Ascending aorta (tissue), 2 donors: Measurements from ENCODE around the gene EFNA2. TPM values are rescaled to one million over a fixed set of nuclear protein-coding genes. Genes with fewer than 3 reads are reported as not detected.

Experiments
- DNase-seq, 2 donors: peaks; one replicate each; pipeline ENCODE4 v3.0.0-alpha.2; 2019; ENCODE audit warnings: low spot score in 2 of 2
- H3K27ac ChIP-seq, 2 donors: fragments of 200-600 bp; sonication (generic); one replicate each; pipeline ENCODE4 v1.5.1; 2016 to 2017; ENCODE audit warnings: mild to moderate bottlenecking in 1 of 2
- H3K27me3 ChIP-seq: fragments of 200-600 bp; sonication (generic); one replicate; pipeline ENCODE4 v1.5.1; 2017
- H3K36me3 ChIP-seq, 2 donors: fragments of 200-600 bp; sonication (generic); one replicate each; pipeline ENCODE4 v1.5.1; 2016
- H3K4me1 ChIP-seq, 2 donors: fragments of 200-600 bp; sonication (generic); one replicate each; pipeline ENCODE4 v1.5.1; 2016 to 2017; ENCODE audit warnings: mild to moderate bottlenecking in 1 of 2
- H3K4me3 ChIP-seq, 2 donors: fragments of 200-600 bp; sonication (generic); one replicate each; pipeline ENCODE4 v1.5.1; 2016 to 2017; ENCODE audit warnings: mild to moderate bottlenecking in 1 of 2
- H3K9me3 ChIP-seq, 2 donors: fragments of 200-600 bp; sonication (generic); one replicate each; pipeline ENCODE4 v1.5.1; 2016
- CTCF ChIP-seq, 3 experiments: fragments of 200-600 bp in 2 of 3; fragments of 450-650 bp in 1 of 3; sonication (generic) in 2 of 3; IDR thresholded peaks; one replicate each; pipeline ENCODE4 v1.5.1; 2016 to 2019; ENCODE audit warnings: antibody characterized with exemption in 3 of 3, mild to moderate bottlenecking in 1 of 3, moderate library complexity in 1 of 3
- intact Hi-C: fragments of 100-400 bp; cut with DNase I; formaldehyde crosslinking; loops from one replicate; pipeline ENCODE4 v1.15.1; 2023
- total RNA-seq: library from RNA; depleted of rRNA; stranded (reverse); fragments of >200 nt; gene quantifications from one replicate; pipeline ENCODE4 v1.1.0, GENCODE V29; 2016

The EFNA2 gene
- total RNA-seq, 1 donor from 2014 or later, result not detected

- Histone ChIP-seq H3K27ac (no peak overlapping the region), H3K27me3 (peaks cover 20% of the 10 kb centered on the region), H3K4me3 (no peak overlapping the region), H3K9me3 (no peaks in the 10 kb centered on the region), H3K36me3 (no peaks in the 10 kb centered on the region), H3K4me1 (no peaks in the 10 kb centered on the region)
- DNase-seq, result no peak
- intact Hi-C loops, result no loop called here
- TF ChIP-seq CTCF (IDR thresholded peaks at IDR 0.05), result no peak
These were observed 515 bp upstream of the EFNA2 start for GRCh38 chr19:1284979-1285736.

- no peak for TF ChIP-seq CTCF (IDR thresholded peaks at IDR 0.05)
- Histone ChIP-seq H3K4me1 (no peaks in the 10 kb centered on the region), H3K9me3 (no peaks in the 10 kb centered on the region), H3K36me3 (no peaks in the 10 kb centered on the region), H3K27ac (no peak overlapping the region), H3K27me3 (peaks cover 20% of the 10 kb centered on the region), H3K4me3 (no peak overlapping the region)
- no peak for DNase-seq
- intact Hi-C loops, result no loop called here
These were observed 1.0 kb downstream of the EFNA2 start for GRCh38 chr19:1286487-1287353.

- H3K4me1 ChIP-seq, result no peaks in the 10 kb centered on the region
- H3K36me3 ChIP-seq, result no peaks in the 10 kb centered on the region
- H3K9me3 ChIP-seq, result no peaks in the 10 kb centered on the region
- H3K27me3 ChIP-seq, result peaks cover 20% of the 10 kb centered on the region
- no peak for DNase-seq
- intact Hi-C loops, result no loop called here
- TF ChIP-seq CTCF (IDR thresholded peaks at IDR 0.05), result no peak
- H3K27ac ChIP-seq, result no peak overlapping the region
- no peak overlapping the region for H3K4me3 ChIP-seq
These were observed 1.9 kb downstream of the EFNA2 start for GRCh38 chr19:1287354-1288225.

- TF ChIP-seq CTCF (IDR thresholded peaks at IDR 0.05), result no peak
- no peaks in the 10 kb centered on the region for H3K4me1 ChIP-seq
- no peak for DNase-seq
- H3K9me3 ChIP-seq, result no peaks in the 10 kb centered on the region
- no peak overlapping the region for H3K4me3 ChIP-seq
- H3K27ac ChIP-seq, result no peak overlapping the region
- intact Hi-C loops, result no loop called here
- H3K27me3 ChIP-seq, result peaks cover 23% of the 10 kb centered on the region
- no peaks in the 10 kb centered on the region for H3K36me3 ChIP-seq
These were observed 2.5 kb downstream of the EFNA2 start for GRCh38 chr19:1288226-1288612.

DNA sequence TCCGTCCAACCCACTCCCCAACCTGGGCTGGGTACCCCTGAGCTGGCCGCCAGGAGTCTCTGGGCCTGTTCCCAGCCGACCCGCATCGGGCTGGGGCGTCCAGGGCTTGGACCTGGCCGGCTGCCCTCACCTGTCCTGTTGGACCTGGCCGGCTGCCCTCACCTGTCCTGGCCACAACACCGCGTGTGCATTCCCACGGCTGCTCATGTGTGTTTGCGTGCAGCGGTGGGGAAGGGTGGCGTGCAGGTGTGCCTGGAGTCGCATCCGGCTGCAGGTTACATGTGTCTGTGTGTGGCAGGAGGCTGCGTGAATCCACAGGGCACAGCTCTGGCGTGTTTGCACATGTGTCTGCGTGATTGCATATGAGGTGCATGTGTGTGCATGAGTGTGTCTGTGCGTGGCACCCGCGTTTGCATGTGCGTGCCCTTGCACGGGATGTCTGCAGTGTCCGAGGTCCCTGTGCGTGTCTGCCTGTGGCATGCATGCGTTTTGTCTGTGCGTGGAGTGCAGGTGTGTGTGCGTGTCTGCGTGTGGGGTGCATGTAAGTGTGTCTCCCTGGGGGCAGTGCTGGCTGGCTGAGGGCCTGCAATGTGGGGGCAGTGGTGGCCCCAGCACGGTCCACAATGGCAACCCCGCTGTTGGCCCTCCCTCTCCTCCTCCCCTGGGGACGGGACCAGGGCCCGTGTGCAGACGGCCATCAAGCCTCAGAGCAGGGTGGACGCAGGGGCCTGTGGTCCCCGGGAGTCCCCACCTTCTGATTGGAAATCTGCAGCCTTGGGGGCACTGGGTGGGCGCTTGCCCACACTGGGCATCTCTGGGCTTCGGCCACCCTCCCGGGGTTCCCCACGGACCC lies 3.4 kb downstream of the EFNA2 start:
- TF ChIP-seq CTCF (IDR thresholded peaks at IDR 0.05), result no peak
- DNase-seq, result no peak

More for the DNA sequence above, 3.4 kb downstream of the EFNA2 start:
- Histone ChIP-seq H3K36me3 (no peaks in the 10 kb centered on the region), H3K4me1 (no peaks in the 10 kb centered on the region), H3K4me3 (no peak overlapping the region), H3K27ac (no peak overlapping the region), H3K27me3 (peaks cover 25% of the 10 kb centered on the region), H3K9me3 (no peaks in the 10 kb centered on the region)
- intact Hi-C loops, result no loop called here
